Glutamatergic neuron (in vitro differentiated cells): ENCODE measurements around the gene RAPGEF5. TPM values are rescaled to one million over a fixed set of nuclear protein-coding genes. Genes with fewer than 3 reads are reported as not detected.

ENCODE experiments used
- DNase-seq: peaks from one replicate; pipeline ENCODE4 v3.0.0; 2022
- H3K27ac Mint-ChIP-seq: one replicate; pipeline ENCODE4 v1.8.0; 2020; ENCODE audit warnings: mild to moderate bottlenecking, mixed read lengths, inconsistent platforms; ENCODE audit not compliant: unreplicated experiment
- H3K27me3 Mint-ChIP-seq: one replicate; pipeline ENCODE4 v1.8.0; 2020; ENCODE audit warnings: mild to moderate bottlenecking, moderate library complexity, mixed read lengths, inconsistent platforms; ENCODE audit not compliant: unreplicated experiment
- H3K36me3 Mint-ChIP-seq: one replicate; pipeline ENCODE4 v1.8.0; 2020; ENCODE audit warnings: mild to moderate bottlenecking, mixed read lengths, inconsistent platforms; ENCODE audit not compliant: unreplicated experiment
- H3K4me1 Mint-ChIP-seq: one replicate; pipeline ENCODE4 v1.8.0; 2020; ENCODE audit warnings: mild to moderate bottlenecking, low read depth, mixed read lengths, inconsistent platforms; ENCODE audit not compliant: unreplicated experiment
- H3K4me3 Mint-ChIP-seq: one replicate; pipeline ENCODE4 v1.8.0; 2020; ENCODE audit warnings: mild to moderate bottlenecking, mixed read lengths, inconsistent platforms; ENCODE audit not compliant: unreplicated experiment
- H3K9me3 Mint-ChIP-seq: one replicate; pipeline ENCODE4 v1.8.0; 2020; ENCODE audit warnings: mild to moderate bottlenecking, moderate library complexity, mixed read lengths, inconsistent platforms; ENCODE audit not compliant: unreplicated experiment
- CTCF ChIP-seq: fragments of 200-600 bp; sonication (generic); IDR thresholded peaks from one replicate; pipeline ENCODE4 v1.5.0; 2021; ENCODE audit not compliant: partially characterized antibody, unreplicated experiment
- total RNA-seq: library from RNA; stranded (reverse); fragmentation: NEBNext Ultra II Directional; extraction: Animal tissue kit (Norgen Biotek cat#: 25700); gene quantifications from one replicate; pipeline ENCODE4 v1.2.1, GENCODE V29; 2021; ENCODE audit not compliant: unreplicated experiment

Gene RAPGEF5
- total RNA-seq, 1 donor from 2014 or later, result 169 TPM

GRCh38 chr7:22295402-22296264 is 61.3 kb downstream of the RAPGEF5 start:
- H3K4me1 Mint-ChIP-seq, result peaks cover 45% of the 10 kb centered on the region
- DNase-seq, result no peak
- H3K27me3 Mint-ChIP-seq, result peaks cover 2% of the 10 kb centered on the region
- no peak for TF ChIP-seq CTCF
- H3K27ac Mint-ChIP-seq, result peak overlapping the region; percentile 1
- peaks cover 2% of the 10 kb centered on the region for H3K9me3 Mint-ChIP-seq
- peak overlapping the region; percentile 17 for H3K4me3 Mint-ChIP-seq
- no peaks in the 10 kb centered on the region for H3K36me3 Mint-ChIP-seq

GRCh38 chr7:22292531-22292930 is 64.4 kb downstream of the RAPGEF5 start:
- peak overlapping the region; percentile 24 for H3K27ac Mint-ChIP-seq
- no peak overlapping the region for H3K4me3 Mint-ChIP-seq
- H3K4me1 Mint-ChIP-seq, result peaks cover 45% of the 10 kb centered on the region
- no peak for TF ChIP-seq CTCF
- H3K36me3 Mint-ChIP-seq, result no peaks in the 10 kb centered on the region
- H3K9me3 Mint-ChIP-seq, result peaks cover 2% of the 10 kb centered on the region
- H3K27me3 Mint-ChIP-seq, result peaks cover 2% of the 10 kb centered on the region
- DNase-seq, result no peak

GRCh38 chr7:22291977-22292376 is 65.0 kb downstream of the RAPGEF5 start:
- H3K4me3 Mint-ChIP-seq, result no peak overlapping the region
- H3K27me3 Mint-ChIP-seq, result peaks cover 2% of the 10 kb centered on the region
- no peaks in the 10 kb centered on the region for H3K36me3 Mint-ChIP-seq
- no peak for TF ChIP-seq CTCF
- peak overlapping the region; percentile 20 for H3K27ac Mint-ChIP-seq
- H3K9me3 Mint-ChIP-seq, result peaks cover 2% of the 10 kb centered on the region
- H3K4me1 Mint-ChIP-seq, result peaks cover 42% of the 10 kb centered on the region
- peak; percentile 30 for DNase-seq

- no peak for TF ChIP-seq CTCF
- Mint-ChIP-seq H3K4me1 (peaks cover 17% of the 10 kb centered on the region), H3K27me3 (peaks cover under 1% of the 10 kb centered on the region), H3K4me3 (no peak overlapping the region), H3K36me3 (no peaks in the 10 kb centered on the region), H3K27ac (no peak overlapping the region), H3K9me3 (peaks cover 2% of the 10 kb centered on the region)
- DNase-seq, result no peak
Observed at GRCh38 chr7:22288202-22288601, 68.8 kb downstream of the RAPGEF5 start.

- Mint-ChIP-seq H3K27ac (no peak overlapping the region), H3K36me3 (no peaks in the 10 kb centered on the region), H3K4me3 (no peak overlapping the region), H3K4me1 (peaks cover 13% of the 10 kb centered on the region), H3K27me3 (no peaks in the 10 kb centered on the region), H3K9me3 (peaks cover 2% of the 10 kb centered on the region)
- DNase-seq, result no peak
- no peak for TF ChIP-seq CTCF
Observed at GRCh38 chr7:22287412-22287811, 69.5 kb downstream of the RAPGEF5 start.
